ENCODE results near the gene ENDOG.
"Not testable (repeated sequence)": the region's sequence is repeated elsewhere in the genome, so short reads cannot be mapped to it uniquely, and the experiment has no call there.

The ENDOG gene

GRCh38 chr9:128771745-128772519 is 46.4 kb upstream of the ENDOG start, which contains the start of gene ZER1:
ZER1 (minus strand) TSS chr9:128771927; CDS start chr9:128755565, 16,362 bp downstream.
- Histone ChIP-seq H3K36me3 (replicated peaks; ENCODE audit: low read depth, low read length) (no peaks in the 10 kb centered on the region), H3K27ac (ENCODE audit: low read length) (peak within 1 kb of the TSS; percentile 45), H3K9me3 (ENCODE audit: insufficient read depth, low read length) (peaks cover 4% of the 10 kb centered on the region; the same call in 1 of the 2 replicates), H3K79me2 (ENCODE audit: low read length) (peaks cover 9% of the 10 kb centered on the region), H3K4me3 (ENCODE audit: low read length) (peak within 1 kb of the TSS; percentile 87), H3K9ac (ENCODE audit: low read length) (peak within 1 kb of the TSS; percentile 80), H3K4me1 (ENCODE audit: low read length) (peaks cover 9% of the 10 kb centered on the region), H3K27me3 (ENCODE audit: low read depth, low read length) (no peaks in the 10 kb centered on the region), H4K20me1 (ENCODE audit: insufficient read depth, low read length) (no peaks in the 10 kb centered on the region), H2AFZ (ENCODE audit: low read depth, low read length) (peak within 1 kb of the TSS; percentile 86), H3K4me2 (ENCODE audit: low read length) (peak within 1 kb of the TSS; percentile 95)
- TF ChIP-seq, protein P1, sequence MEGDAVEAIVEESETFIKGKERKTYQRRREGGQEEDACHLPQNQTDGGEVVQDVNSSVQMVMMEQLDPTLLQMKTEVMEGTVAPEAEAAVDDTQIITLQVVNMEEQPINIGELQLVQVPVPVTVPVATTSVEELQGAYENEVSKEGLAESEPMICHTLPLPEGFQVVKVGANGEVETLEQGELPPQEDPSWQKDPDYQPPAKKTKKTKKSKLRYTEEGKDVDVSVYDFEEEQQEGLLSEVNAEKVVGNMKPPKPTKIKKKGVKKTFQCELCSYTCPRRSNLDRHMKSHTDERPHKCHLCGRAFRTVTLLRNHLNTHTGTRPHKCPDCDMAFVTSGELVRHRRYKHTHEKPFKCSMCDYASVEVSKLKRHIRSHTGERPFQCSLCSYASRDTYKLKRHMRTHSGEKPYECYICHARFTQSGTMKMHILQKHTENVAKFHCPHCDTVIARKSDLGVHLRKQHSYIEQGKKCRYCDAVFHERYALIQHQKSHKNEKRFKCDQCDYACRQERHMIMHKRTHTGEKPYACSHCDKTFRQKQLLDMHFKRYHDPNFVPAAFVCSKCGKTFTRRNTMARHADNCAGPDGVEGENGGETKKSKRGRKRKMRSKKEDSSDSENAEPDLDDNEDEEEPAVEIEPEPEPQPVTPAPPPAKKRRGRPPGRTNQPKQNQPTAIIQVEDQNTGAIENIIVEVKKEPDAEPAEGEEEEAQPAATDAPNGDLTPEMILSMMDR (IDR thresholded peaks at IDR 0.05; ENCODE audit: low read depth, low read length) = peak; percentile 8; the same call in 1 of the 2 replicates
- TF ChIP-seq EZH2phosphoT487 (IDR thresholded peaks at IDR 0.05; ENCODE audit: low read depth) = no peak

DNA sequence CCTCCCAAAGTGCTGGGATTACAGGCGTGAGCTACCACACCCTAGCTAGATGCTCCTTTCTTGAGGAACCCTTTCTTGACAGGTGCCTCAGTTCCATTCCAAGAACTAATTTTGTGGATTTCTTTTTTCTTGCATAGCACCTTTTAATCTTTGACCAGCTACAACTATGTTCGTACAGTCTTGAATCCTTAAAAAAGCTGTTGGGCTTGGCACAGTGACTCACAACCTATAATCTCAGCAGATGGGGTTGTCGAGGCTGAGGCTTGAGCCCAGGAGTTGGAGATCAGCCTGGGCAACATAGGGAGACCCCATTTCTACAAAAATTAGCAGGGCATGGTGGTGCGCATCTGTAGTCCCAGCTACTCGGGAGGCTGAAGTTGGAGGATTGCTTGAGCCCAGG is 45.3 kb upstream of the ENDOG start:
- Histone ChIP-seq H3K4me2 (ENCODE audit: low read length) (no peak overlapping the region), H3K4me1 (ENCODE audit: low read length) (peaks cover 9% of the 10 kb centered on the region), H3K9me3 (ENCODE audit: insufficient read depth, low read length) (peaks cover 4% of the 10 kb centered on the region; the same call in 1 of the 2 replicates), H3K27ac (ENCODE audit: low read length) (no peak overlapping the region), H4K20me1 (ENCODE audit: insufficient read depth, low read length) (no peaks in the 10 kb centered on the region), H2AFZ (ENCODE audit: low read depth, low read length) (no peak overlapping the region), H3K9ac (ENCODE audit: low read length) (no peak overlapping the region), H3K36me3 (replicated peaks; ENCODE audit: low read depth, low read length) (no peaks in the 10 kb centered on the region), H3K4me3 (ENCODE audit: low read length) (no peak overlapping the region), H3K27me3 (ENCODE audit: low read depth, low read length) (no peaks in the 10 kb centered on the region), H3K79me2 (ENCODE audit: low read length) (peaks cover 9% of the 10 kb centered on the region)
- TF ChIP-seq, protein P1 (IDR thresholded peaks at IDR 0.05; ENCODE audit: low read depth, low read length) = no peak
- no peak for TF ChIP-seq EZH2phosphoT487 (IDR thresholded peaks at IDR 0.05; ENCODE audit: low read depth)

GRCh38 chr9:128774804-128775203 is 43.5 kb upstream of the ENDOG start:
- Histone ChIP-seq H3K9me3 (ENCODE audit: insufficient read depth, low read length) (peaks cover 4% of the 10 kb centered on the region; the same call in 1 of the 2 replicates), H2AFZ (ENCODE audit: low read depth, low read length) (no peak overlapping the region), H3K4me2 (ENCODE audit: low read length) (no peak overlapping the region), H3K27ac (ENCODE audit: low read length) (no peak overlapping the region), H3K4me3 (ENCODE audit: low read length) (no peak overlapping the region), H3K79me2 (ENCODE audit: low read length) (peaks cover 9% of the 10 kb centered on the region), H4K20me1 (ENCODE audit: insufficient read depth, low read length) (no peaks in the 10 kb centered on the region), H3K4me1 (ENCODE audit: low read length) (peaks cover 9% of the 10 kb centered on the region), H3K9ac (ENCODE audit: low read length) (no peak overlapping the region), H3K27me3 (ENCODE audit: low read depth, low read length) (no peaks in the 10 kb centered on the region), H3K36me3 (replicated peaks; ENCODE audit: low read depth, low read length) (no peaks in the 10 kb centered on the region)
- TF ChIP-seq, protein P1 (IDR thresholded peaks at IDR 0.05; ENCODE audit: low read depth, low read length) = no peak
- no peak for TF ChIP-seq EZH2phosphoT487 (IDR thresholded peaks at IDR 0.05; ENCODE audit: low read depth)

DNA sequence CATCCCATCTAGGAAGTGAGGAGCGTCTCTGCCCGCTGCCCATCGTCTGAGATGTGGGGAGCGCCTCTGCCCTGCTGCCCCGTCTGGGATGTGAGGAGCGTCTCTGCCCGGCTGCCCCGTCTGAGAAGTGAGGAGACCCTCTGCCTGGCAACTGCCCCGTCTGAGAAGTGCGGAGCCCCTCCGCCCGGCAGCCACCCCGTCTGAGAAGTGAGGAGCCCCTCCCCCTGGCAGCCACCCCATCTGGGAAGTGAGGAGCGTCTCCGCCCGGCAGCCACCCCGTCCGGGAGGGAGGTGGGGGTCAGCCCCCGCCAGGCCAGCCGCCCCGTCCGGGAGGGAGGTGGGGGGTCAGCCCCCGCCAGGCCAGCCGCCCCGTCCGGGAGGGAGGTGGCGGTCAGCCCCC is 38.2 kb upstream of the ENDOG start:
- H3K79me2 ChIP-seq (ENCODE audit: low read length); H3K27me3 ChIP-seq (ENCODE audit: low read depth, low read length); H3K9ac ChIP-seq (ENCODE audit: low read length); H4K20me1 ChIP-seq (ENCODE audit: insufficient read depth, low read length); H3K27ac ChIP-seq (ENCODE audit: low read length); H3K36me3 ChIP-seq (replicated peaks; ENCODE audit: low read depth, low read length); H3K9me3 ChIP-seq (ENCODE audit: insufficient read depth, low read length); H3K4me2 ChIP-seq (ENCODE audit: low read length); H2AFZ ChIP-seq (ENCODE audit: low read depth, low read length); H3K4me3 ChIP-seq (ENCODE audit: low read length): not testable (repeated sequence)
- H3K4me1 ChIP-seq (ENCODE audit: low read length) = peaks cover 14% of the 10 kb centered on the region
